H1 (cell line): ENCODE data around the gene CCDC171. TPM values are rescaled to one million over a fixed set of nuclear protein-coding genes. Genes with fewer than 3 reads are reported as not detected.

Experiments used
- CHD7 ChIP-seq: fragments of 300-600 bp; sonication (generic); IDR thresholded peaks from 2 replicates; pipeline ENCODE4 v1.7.1; 2012; ENCODE audit warnings: low read length, moderate library complexity, mild to moderate bottlenecking, inconsistent platforms; ENCODE audit not compliant: insufficient replicate concordance
- KDM4A ChIP-seq: IDR thresholded peaks from one replicate; pipeline ENCODE4 v1.7.1; 2012; ENCODE audit warnings: low read depth, mild to moderate bottlenecking, moderate library complexity, low read length, inconsistent platforms; ENCODE audit not compliant: severe bottlenecking
- USF2 ChIP-seq: IDR thresholded peaks from 2 replicates; pipeline ENCODE4 v1.6.1; 2011; ENCODE audit warnings: low read length, improper control_type of control experiment
- polyA plus RNA-seq, 7 experiments: library from polyadenylated mRNA; depleted of rRNA in 3 of 7; stranded (reverse) in 5 of 7; unstranded in 2 of 7; fragments of >200 nt in 5 of 7; fragments of 200-250 nt in 2 of 7; gene quantifications; 1 replicate in 5 of 7; 2 replicates in 1 of 7; 4 replicates in 1 of 7; pipeline versions ENCODE4 v1.2.1 to v1.2.3, GENCODE V29; 2011 to 2013; ENCODE audit warnings: missing spikeins in 2 of 7, mixed read lengths in 2 of 7
- total RNA-seq: library from RNA; stranded (reverse); fragmentation: NEBNext Ultra II Directional; extraction: Animal tissue kit (Norgen Biotek cat#: 25700); gene quantifications from 2 replicates; pipeline ENCODE4 v1.2.1, GENCODE V29; 2021

CCDC171 gene
- total and polyA plus RNA-seq, 2 of the 8 experiments (the other 6 are each of a cell fraction or from before 2014, with no cell fraction given), result 0.83 to 2.3 TPM

GRCh38 chr9:16001856-16002255 is 449.0 kb downstream of the CCDC171 start (continued):
- TF ChIP-seq USF2 (no peak), KDM4A (no peak), CHD7 (no peak)
